22Rv1 (cell line): Measurements from ENCODE around the gene B4GALT5.

Experiments used
- CTCF ChIP-seq: fragments of 450-650 bp; IDR thresholded peaks from 2 replicates; pipeline ENCODE4 v1.5.1; 2017; ENCODE audit warnings: mild to moderate bottlenecking
- ZFX ChIP-seq: fragments of 450-650 bp; IDR thresholded peaks from 2 replicates; pipeline ENCODE4 v1.6.1; 2017; ENCODE audit warnings: antibody characterized with exemption, borderline replicate concordance

- TF ChIP-seq CTCF: no peak
- no peak for TF ChIP-seq ZFX
These were observed 34.8 kb upstream of the B4GALT5 start for GRCh38 chr20:49748525-49748838.
